ENCODE results near the gene RPL23. TPM values are rescaled to one million over a fixed set of nuclear protein-coding genes. Genes with fewer than 3 reads are reported as not detected.

Gene RPL23
- total and polyA plus RNA-seq, 9 of the 15 experiments (the other 6 are each of a cell fraction or from before 2014, with no cell fraction given), result 1,745 to 3,667 (median 3,096) TPM

GRCh38 chr17:38872671-38873385 is 19.3 kb upstream of the RPL23 start (continued):
- TF ChIP-seq TCFL5 (CRISPR knock-in tag; conservative IDR thresholded peaks at IDR 0.05) (no peak), JUN (IDR thresholded peaks at IDR 0.05; ENCODE audit: borderline replicate concordance, low read depth, low read length) (no peak), JUN (CRISPR knock-in tag; IDR thresholded peaks at IDR 0.05; ENCODE audit: borderline replicate concordance) (no peak), SFPQ (IDR thresholded peaks at IDR 0.05; ENCODE audit: low read depth, low read length) (no peak), ELK3 (CRISPR knock-in tag; IDR thresholded peaks at IDR 0.05) (no peak), ZNF431 (CRISPR knock-in tag; IDR thresholded peaks at IDR 0.05) (no peak), MCM7 (IDR thresholded peaks at IDR 0.05) (no peak), ZC3H4 (CRISPR knock-in tag; IDR thresholded peaks at IDR 0.05; ENCODE audit: borderline replicate concordance) (no peak), HMG20B (CRISPR knock-in tag; IDR thresholded peaks at IDR 0.05) (no peak), NR0B1 (IDR thresholded peaks at IDR 0.05; ENCODE audit: partially characterized antibody) (no peak), KAT8 (IDR thresholded peaks at IDR 0.05; ENCODE audit: low read depth) (no peak), ZFPM2 (CRISPR knock-in tag; IDR thresholded peaks at IDR 0.05) (no peak), NR2F6 (CRISPR knock-in tag; IDR thresholded peaks at IDR 0.05) (no peak), VEZF1 (CRISPR knock-in tag; IDR thresholded peaks at IDR 0.05) (no peak), KDM1A (IDR thresholded peaks at IDR 0.05) (peak in 1 of 2 experiments; percentile 47; a peak in 1 of 4 replicates), RBM14 (IDR thresholded peaks at IDR 0.05; ENCODE audit: borderline replicate concordance, insufficient read depth, low read depth, low read length) (no peak), PRPF4 (IDR thresholded peaks at IDR 0.05; ENCODE audit: insufficient read depth, low read depth, low read length, poor library complexity, severe bottlenecking) (no peak), CREBBP (IDR thresholded peaks at IDR 0.05; ENCODE audit: low read depth, low read length) (no peak), DDX20 (tag; IDR thresholded peaks at IDR 0.05; ENCODE audit: low read depth) (no peak)
